ENCODE data around the gene ZYX. TPM values are rescaled to one million over a fixed set of nuclear protein-coding genes. Genes with fewer than 3 reads are reported as not detected.

Gene ZYX
- polyA plus RNA-seq, 1 donor (not counting 4 experiments of a cell fraction or from before 2014, with no cell fraction given), result 17.6 TPM

DNA sequence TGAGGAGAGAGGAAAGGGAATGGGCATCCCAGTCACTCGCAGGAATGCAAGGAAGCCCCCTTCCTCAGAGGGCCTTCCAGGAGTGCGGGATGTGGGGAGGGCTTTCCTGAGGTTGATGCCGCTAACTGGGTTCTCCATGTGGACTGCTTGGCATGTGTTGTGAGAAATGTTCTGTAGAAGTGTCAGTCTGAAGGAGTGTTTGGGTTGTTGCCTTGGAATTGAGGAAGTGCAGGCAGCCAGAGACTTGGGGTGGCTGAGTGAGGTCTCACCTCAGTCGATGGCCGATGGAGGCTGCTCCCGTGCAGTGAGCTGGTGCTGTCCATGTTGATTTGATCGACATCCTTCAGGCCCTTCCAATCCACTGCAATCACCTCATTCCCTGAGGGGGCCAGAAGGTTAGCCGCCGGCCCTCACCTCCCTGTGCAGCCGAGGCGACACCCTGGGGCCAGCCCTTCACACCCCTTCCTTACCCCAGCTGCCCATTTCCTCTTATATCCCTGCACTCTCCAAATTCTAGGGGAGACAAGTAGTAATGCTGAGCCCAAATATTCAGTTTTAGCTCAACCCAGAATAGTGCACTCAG, 21.3 kb upstream of the ZYX start:
- no peaks in the 10 kb centered on the region for H3K9me3 ChIP-seq (ENCODE audit: control insufficient read depth, low read depth, low read length)
- no peak for DNase-seq (ENCODE audit: low read depth, low spot score)
- H3K4me2 ChIP-seq (ENCODE audit: control insufficient read depth, extremely low read depth, insufficient read depth, low read depth, low read length), result no peak overlapping the region
- no peaks in the 10 kb centered on the region for H3K79me2 ChIP-seq (ENCODE audit: control insufficient read depth, insufficient read depth, low read length)
- no peaks in the 10 kb centered on the region for H3K9me1 ChIP-seq (ENCODE audit: control insufficient read depth, extremely low read depth, insufficient read depth, low read length)
- no peaks in the 10 kb centered on the region for H3K4me1 ChIP-seq (ENCODE audit: control insufficient read depth, extremely low read depth, insufficient read depth, low read length)
- H3K4me3 ChIP-seq (ENCODE audit: control insufficient read depth in 2 of 3, extremely low read depth in 1 of 3, insufficient read depth in 2 of 3, low read depth in 1 of 3, low read length in 3 of 3), result no peak overlapping the region
- TF ChIP-seq EZH2 (IDR thresholded peaks at IDR 0.05; ENCODE audit: low read length), result no peak
- no peak for TF ChIP-seq CTCF (optimal IDR thresholded peaks at IDR 0.05 in 1 of 3, IDR thresholded peaks at IDR 0.05 in 1 of 3, conservative IDR thresholded peaks at IDR 0.05 in 1 of 3; ENCODE audit: extremely low read depth in 1 of 3, insufficient read depth in 2 of 3, low read length in 3 of 3)
- dilution Hi-C loops (cut with MboI; ENCODE audit: extremely low pct_ligation_motif_present, low sequenced_read_pairs), result no loop called here
- H2AFZ ChIP-seq (ENCODE audit: control insufficient read depth, low read length), result no peak overlapping the region
- H4K20me1 ChIP-seq (ENCODE audit: control insufficient read depth, extremely low read depth, insufficient read depth, low read length), result no peaks in the 10 kb centered on the region
- H3K36me3 ChIP-seq (ENCODE audit: control insufficient read depth in 2 of 2, extremely low read depth in 1 of 2, insufficient read depth in 2 of 2, low read length in 2 of 2), result no peaks in the 10 kb centered on the region
- H3K9ac ChIP-seq (ENCODE audit: control insufficient read depth, extremely low read depth, insufficient read depth, low read length), result no peak overlapping the region
- no peak for FAIRE-seq
- no peak overlapping the region for H3K27ac ChIP-seq (ENCODE audit: control insufficient read depth, insufficient read depth, low read length)
- H3K27me3 ChIP-seq (ENCODE audit: control insufficient read depth, extremely low read depth, insufficient read depth, low read length), result peaks cover 63% of the 10 kb centered on the region

GRCh38 chr7:143360788-143361551, 20.2 kb upstream of the ZYX start:
- Histone ChIP-seq H3K4me1 (ENCODE audit: control insufficient read depth, extremely low read depth, insufficient read depth, low read length) (no peaks in the 10 kb centered on the region), H3K27me3 (ENCODE audit: control insufficient read depth, extremely low read depth, insufficient read depth, low read length) (peaks cover 61% of the 10 kb centered on the region), H2AFZ (ENCODE audit: control insufficient read depth, low read length) (no peak overlapping the region), H3K9ac (ENCODE audit: control insufficient read depth, extremely low read depth, insufficient read depth, low read length) (no peak overlapping the region), H3K36me3 (ENCODE audit: control insufficient read depth in 2 of 2, extremely low read depth in 1 of 2, insufficient read depth in 2 of 2, low read length in 2 of 2) (no peaks in the 10 kb centered on the region), H3K27ac (ENCODE audit: control insufficient read depth, insufficient read depth, low read length) (no peak overlapping the region), H3K4me3 (ENCODE audit: control insufficient read depth in 2 of 3, extremely low read depth in 1 of 3, insufficient read depth in 2 of 3, low read depth in 1 of 3, low read length in 3 of 3) (no peak overlapping the region), H4K20me1 (ENCODE audit: control insufficient read depth, extremely low read depth, insufficient read depth, low read length) (no peaks in the 10 kb centered on the region), H3K79me2 (ENCODE audit: control insufficient read depth, insufficient read depth, low read length) (no peaks in the 10 kb centered on the region), H3K9me1 (ENCODE audit: control insufficient read depth, extremely low read depth, insufficient read depth, low read length) (no peaks in the 10 kb centered on the region), H3K4me2 (ENCODE audit: control insufficient read depth, extremely low read depth, insufficient read depth, low read depth, low read length) (no peak overlapping the region), H3K9me3 (ENCODE audit: control insufficient read depth, low read depth, low read length) (no peaks in the 10 kb centered on the region)
- DNase-seq (ENCODE audit: low read depth, low spot score) (no peak), FAIRE-seq (no peak)
- peak; percentile 28 for TF ChIP-seq EZH2 (IDR thresholded peaks at IDR 0.05; ENCODE audit: low read length)
- no peak for TF ChIP-seq CTCF (optimal IDR thresholded peaks at IDR 0.05 in 1 of 3, IDR thresholded peaks at IDR 0.05 in 1 of 3, conservative IDR thresholded peaks at IDR 0.05 in 1 of 3; ENCODE audit: extremely low read depth in 1 of 3, insufficient read depth in 2 of 3, low read length in 3 of 3)
- dilution Hi-C loops (cut with MboI; ENCODE audit: extremely low pct_ligation_motif_present, low sequenced_read_pairs), result no loop called here
